ENCODE measurements around the gene SKI. TPM values are rescaled to one million over a fixed set of nuclear protein-coding genes. Genes with fewer than 3 reads are reported as not detected.
A peak's percentile ranks its signal among the peaks of the same experiment; 100 is the strongest.

The SKI gene
- total RNA-seq, 1 donor from 2014 or later = 62.0 TPM

DNA sequence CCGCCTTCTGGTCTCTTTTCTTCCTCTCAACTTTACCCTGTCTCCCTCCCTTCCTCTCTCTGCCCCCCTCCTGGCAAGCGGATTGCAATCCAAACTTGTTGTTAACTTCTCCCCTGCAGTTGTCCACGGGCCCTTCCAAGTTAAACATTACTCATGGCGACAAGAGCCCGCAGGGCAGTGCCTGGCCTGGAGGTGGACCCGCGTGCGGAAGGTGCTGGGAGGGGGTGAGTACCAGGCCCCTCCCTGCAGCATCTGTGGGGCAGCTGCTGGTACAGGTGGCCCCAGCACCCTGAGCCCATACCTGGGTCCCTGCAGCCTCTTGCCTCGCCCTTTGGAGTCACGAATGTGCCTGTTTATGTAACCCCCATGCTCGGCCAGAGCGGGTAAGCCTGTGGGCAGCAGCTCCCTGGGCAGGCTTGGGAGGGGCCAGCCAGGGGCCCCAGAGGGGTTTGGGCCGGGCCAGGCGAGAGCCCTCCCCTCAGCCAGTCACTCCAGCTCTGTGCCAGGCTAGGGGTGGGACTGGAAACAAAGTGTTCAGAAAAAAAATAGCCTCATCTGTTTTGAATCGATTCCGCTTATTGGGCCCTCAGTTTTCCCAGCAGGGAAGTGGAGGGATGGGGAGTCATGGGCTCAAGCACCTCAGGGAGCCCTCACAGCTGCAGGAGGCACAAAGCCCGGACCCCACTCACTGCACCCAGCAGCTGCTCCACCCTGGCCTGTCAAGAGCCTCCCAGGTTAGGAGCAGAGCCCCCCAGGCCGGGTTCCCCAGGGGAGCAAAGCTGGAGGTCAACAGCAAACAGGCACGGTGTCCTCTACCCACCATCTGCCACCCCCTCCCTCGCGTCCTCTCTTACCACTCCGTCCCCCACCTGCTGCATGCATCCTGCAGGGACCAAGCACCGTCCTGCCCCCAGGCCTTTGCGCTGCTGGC lies 19.5 kb upstream of the SKI start:
- no peaks in the 10 kb centered on the region for H3K27me3 Mint-ChIP-seq (ENCODE audit: low read depth)
- no peaks in the 10 kb centered on the region for H3K9me3 Mint-ChIP-seq
- H3K27ac Mint-ChIP-seq (ENCODE audit: unreplicated experiment) = peak overlapping the region; percentile 50
- DNase-seq (ENCODE audit: low read depth, low spot score) = no peak
- TF ChIP-seq, protein P1, sequence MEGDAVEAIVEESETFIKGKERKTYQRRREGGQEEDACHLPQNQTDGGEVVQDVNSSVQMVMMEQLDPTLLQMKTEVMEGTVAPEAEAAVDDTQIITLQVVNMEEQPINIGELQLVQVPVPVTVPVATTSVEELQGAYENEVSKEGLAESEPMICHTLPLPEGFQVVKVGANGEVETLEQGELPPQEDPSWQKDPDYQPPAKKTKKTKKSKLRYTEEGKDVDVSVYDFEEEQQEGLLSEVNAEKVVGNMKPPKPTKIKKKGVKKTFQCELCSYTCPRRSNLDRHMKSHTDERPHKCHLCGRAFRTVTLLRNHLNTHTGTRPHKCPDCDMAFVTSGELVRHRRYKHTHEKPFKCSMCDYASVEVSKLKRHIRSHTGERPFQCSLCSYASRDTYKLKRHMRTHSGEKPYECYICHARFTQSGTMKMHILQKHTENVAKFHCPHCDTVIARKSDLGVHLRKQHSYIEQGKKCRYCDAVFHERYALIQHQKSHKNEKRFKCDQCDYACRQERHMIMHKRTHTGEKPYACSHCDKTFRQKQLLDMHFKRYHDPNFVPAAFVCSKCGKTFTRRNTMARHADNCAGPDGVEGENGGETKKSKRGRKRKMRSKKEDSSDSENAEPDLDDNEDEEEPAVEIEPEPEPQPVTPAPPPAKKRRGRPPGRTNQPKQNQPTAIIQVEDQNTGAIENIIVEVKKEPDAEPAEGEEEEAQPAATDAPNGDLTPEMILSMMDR (conservative IDR thresholded peaks at IDR 0.05) = no peak
- H3K4me3 Mint-ChIP-seq = peak overlapping the region; percentile 63
- peaks cover 16% of the 10 kb centered on the region for H3K4me1 Mint-ChIP-seq
- no peaks in the 10 kb centered on the region for H3K36me3 Mint-ChIP-seq (ENCODE audit: low read depth)

- H3K36me3 Mint-ChIP-seq (ENCODE audit: low read depth) = no peaks in the 10 kb centered on the region
- H3K27me3 Mint-ChIP-seq (ENCODE audit: low read depth) = no peaks in the 10 kb centered on the region
- no peak for DNase-seq (ENCODE audit: low read depth, low spot score)
- H3K4me1 Mint-ChIP-seq = peaks cover 11% of the 10 kb centered on the region
- no peaks in the 10 kb centered on the region for H3K9me3 Mint-ChIP-seq
- peak overlapping the region; percentile 63 for H3K4me3 Mint-ChIP-seq
- peak overlapping the region; percentile 50 for H3K27ac Mint-ChIP-seq (ENCODE audit: unreplicated experiment)
- TF ChIP-seq, protein P1 (conservative IDR thresholded peaks at IDR 0.05) = no peak
These were observed 18.6 kb upstream of the SKI start for GRCh38 chr1:2209400-2210083.

- H3K4me1 Mint-ChIP-seq = peaks cover 11% of the 10 kb centered on the region
- no peak overlapping the region for H3K27ac Mint-ChIP-seq (ENCODE audit: unreplicated experiment)
- H3K9me3 Mint-ChIP-seq = no peaks in the 10 kb centered on the region
- TF ChIP-seq, protein P1 (conservative IDR thresholded peaks at IDR 0.05) = no peak
- H3K36me3 Mint-ChIP-seq (ENCODE audit: low read depth) = no peaks in the 10 kb centered on the region
- peak overlapping the region; percentile 61 for H3K4me3 Mint-ChIP-seq
- DNase-seq (ENCODE audit: low read depth, low spot score) = no peak
- H3K27me3 Mint-ChIP-seq (ENCODE audit: low read depth) = no peaks in the 10 kb centered on the region
These were observed 17.9 kb upstream of the SKI start for GRCh38 chr1:2210084-2210653.

GRCh38 chr1:2210786-2211185 lies 17.3 kb upstream of the SKI start:
- H3K4me3 Mint-ChIP-seq = no peak overlapping the region

DNA sequence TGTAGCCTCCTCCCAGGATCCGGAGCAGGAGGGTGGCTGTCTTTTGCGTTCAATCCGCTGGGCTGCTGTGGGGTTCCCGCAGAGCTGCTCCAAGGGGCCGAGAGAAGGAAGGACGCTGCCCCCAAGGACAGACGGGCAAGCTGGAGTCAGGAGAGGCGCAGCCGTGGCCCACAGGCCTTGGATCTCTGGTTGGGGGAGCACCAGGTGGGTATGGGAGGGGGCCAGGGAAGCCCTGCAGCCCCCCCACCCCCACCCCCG lies 15.9 kb upstream of the SKI start:
- TF ChIP-seq, protein P1 (conservative IDR thresholded peaks at IDR 0.05) = no peak
- Mint-ChIP-seq H3K27ac (ENCODE audit: unreplicated experiment) (peak overlapping the region; percentile 98), H3K27me3 (ENCODE audit: low read depth) (no peaks in the 10 kb centered on the region), H3K4me3 (no peak overlapping the region), H3K9me3 (no peaks in the 10 kb centered on the region), H3K36me3 (ENCODE audit: low read depth) (no peaks in the 10 kb centered on the region), H3K4me1 (peaks cover 6% of the 10 kb centered on the region)
- DNase-seq (ENCODE audit: low read depth, low spot score) = no peak

More at GRCh38 chr1:2210786-2211185, 17.3 kb upstream of the SKI start:
- Mint-ChIP-seq H3K27ac (ENCODE audit: unreplicated experiment) (no peak overlapping the region), H3K36me3 (ENCODE audit: low read depth) (no peaks in the 10 kb centered on the region), H3K9me3 (no peaks in the 10 kb centered on the region), H3K4me1 (peaks cover 11% of the 10 kb centered on the region), H3K27me3 (ENCODE audit: low read depth) (no peaks in the 10 kb centered on the region)
- no peak for DNase-seq (ENCODE audit: low read depth, low spot score)
- TF ChIP-seq, protein P1 (conservative IDR thresholded peaks at IDR 0.05) = no peak

Data from neural crest cell (in vitro differentiated cells).